C4-2B (cell line): ENCODE results near the gene KCNQ1.

Experiments used
- H3K27ac ChIP-seq: fragments of 450-650 bp; 2 replicates; pipeline ENCODE4 v1.5.1; 2017
- CTCF ChIP-seq: fragments of 450-650 bp; conservative IDR thresholded peaks from 2 replicates; pipeline ENCODE4 v1.5.1; 2017; ENCODE audit warnings: mild to moderate bottlenecking
- ZFX ChIP-seq: fragments of 450-650 bp; IDR thresholded peaks from 2 replicates; pipeline ENCODE4 v1.6.1; 2017

Gene KCNQ1

GRCh38 chr11:2523821-2524391 lies 79.1 kb downstream of the KCNQ1 start:
- TF ChIP-seq ZFX (no peak), CTCF (no peak)
- no peak overlapping the region for H3K27ac ChIP-seq

- no peak for TF ChIP-seq CTCF
- no peak overlapping the region for H3K27ac ChIP-seq
Observed at GRCh38 chr11:2524446-2525165, 79.8 kb downstream of the KCNQ1 start.

GRCh38 chr11:2525166-2525861 lies 80.5 kb downstream of the KCNQ1 start:
- TF ChIP-seq ZFX, result no peak
- no peak for TF ChIP-seq CTCF
- H3K27ac ChIP-seq, result no peak overlapping the region

- H3K27ac ChIP-seq, result no peak overlapping the region
- TF ChIP-seq CTCF (no peak), ZFX (no peak)
Observed at GRCh38 chr11:2525941-2526807, 81.4 kb downstream of the KCNQ1 start.

GRCh38 chr11:2526808-2527381 lies 82.1 kb downstream of the KCNQ1 start:
- TF ChIP-seq ZFX, result no peak
- TF ChIP-seq CTCF, result no peak
- no peak overlapping the region for H3K27ac ChIP-seq

GRCh38 chr11:2527621-2528291 lies 82.9 kb downstream of the KCNQ1 start:
- TF ChIP-seq ZFX (no peak), CTCF (no peak)

More at GRCh38 chr11:2527621-2528291, 82.9 kb downstream of the KCNQ1 start:
- H3K27ac ChIP-seq, result no peak overlapping the region
